Effector memory CD8-positive, alpha-beta T cell (primary cell): ENCODE data around the gene FRMPD1.
"Not testable (repeated sequence)": the region's sequence is repeated elsewhere in the genome, so short reads cannot be mapped to it uniquely, and the experiment has no call there.

Experiments
- ATAC-seq: fragments of 150-1000 bp; cut with Tn5 transposase; replicated peaks from 2 replicates; pipeline ENCODE4 v1.10.0; 2021; ENCODE audit warnings: mild to moderate bottlenecking, moderate library complexity
- DNase-seq, 3 experiments: peaks; one replicate each; pipeline ENCODE4 v3.0.0; 2021
- H3K27ac Mint-ChIP-seq, 2 donors: one replicate each; pipeline ENCODE4 v1.8.0; 2022; ENCODE audit warnings: mild to moderate bottlenecking in 2 of 2, mixed read lengths in 2 of 2, moderate library complexity in 2 of 2
- H3K27me3 Mint-ChIP-seq, 2 donors: one replicate each; pipeline ENCODE4 v1.8.0; 2022; ENCODE audit warnings: mixed read lengths in 2 of 2
- H3K36me3 Mint-ChIP-seq: one replicate; pipeline ENCODE4 v1.8.0; 2022; ENCODE audit warnings: mild to moderate bottlenecking, moderate library complexity, mixed read lengths; ENCODE audit not compliant: insufficient read depth
- H3K4me1 Mint-ChIP-seq, 2 donors: one replicate each; pipeline ENCODE4 v1.8.0; 2022; ENCODE audit warnings: low read depth in 2 of 2, mixed read lengths in 2 of 2
- H3K4me3 Mint-ChIP-seq, 2 donors: one replicate each; pipeline ENCODE4 v1.8.0; 2022; ENCODE audit warnings: mild to moderate bottlenecking in 2 of 2, mixed read lengths in 2 of 2, moderate library complexity in 2 of 2
- H3K9me3 Mint-ChIP-seq, 2 donors: one replicate each; pipeline ENCODE4 v1.8.0; 2022; ENCODE audit warnings: mixed read lengths in 2 of 2

The FRMPD1 gene

DNA sequence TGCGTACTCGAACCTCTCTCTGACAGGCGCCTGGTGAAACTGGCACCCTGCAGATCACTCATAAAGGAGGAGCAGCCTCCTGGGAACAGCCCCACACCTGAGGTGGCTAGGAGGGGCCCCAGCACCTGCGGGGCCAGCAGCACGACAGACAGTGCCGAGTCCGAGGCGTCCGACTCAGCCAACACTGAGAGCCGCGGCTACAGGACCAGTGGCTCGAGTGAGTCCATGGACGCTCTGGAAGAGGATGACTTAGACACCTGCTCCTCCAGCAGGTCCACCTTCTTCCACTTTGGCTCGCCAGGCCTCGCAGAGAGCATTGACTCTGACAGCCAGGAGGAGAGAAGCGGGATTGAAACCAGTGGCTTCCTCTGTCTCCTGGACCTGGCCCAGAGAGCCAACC is 89.4 kb downstream of the FRMPD1 start:
- Mint-ChIP-seq H3K4me3 (no peak overlapping the region), H3K4me1 (no peaks in the 10 kb centered on the region), H3K9me3 (no peaks in the 10 kb centered on the region), H3K27ac (no peak overlapping the region), H3K36me3 (no peaks in the 10 kb centered on the region), H3K27me3 (peaks cover 12 to 17% of the 10 kb centered on the region in 2 donors)
- ATAC-seq: no peak
- no peak for DNase-seq

DNA sequence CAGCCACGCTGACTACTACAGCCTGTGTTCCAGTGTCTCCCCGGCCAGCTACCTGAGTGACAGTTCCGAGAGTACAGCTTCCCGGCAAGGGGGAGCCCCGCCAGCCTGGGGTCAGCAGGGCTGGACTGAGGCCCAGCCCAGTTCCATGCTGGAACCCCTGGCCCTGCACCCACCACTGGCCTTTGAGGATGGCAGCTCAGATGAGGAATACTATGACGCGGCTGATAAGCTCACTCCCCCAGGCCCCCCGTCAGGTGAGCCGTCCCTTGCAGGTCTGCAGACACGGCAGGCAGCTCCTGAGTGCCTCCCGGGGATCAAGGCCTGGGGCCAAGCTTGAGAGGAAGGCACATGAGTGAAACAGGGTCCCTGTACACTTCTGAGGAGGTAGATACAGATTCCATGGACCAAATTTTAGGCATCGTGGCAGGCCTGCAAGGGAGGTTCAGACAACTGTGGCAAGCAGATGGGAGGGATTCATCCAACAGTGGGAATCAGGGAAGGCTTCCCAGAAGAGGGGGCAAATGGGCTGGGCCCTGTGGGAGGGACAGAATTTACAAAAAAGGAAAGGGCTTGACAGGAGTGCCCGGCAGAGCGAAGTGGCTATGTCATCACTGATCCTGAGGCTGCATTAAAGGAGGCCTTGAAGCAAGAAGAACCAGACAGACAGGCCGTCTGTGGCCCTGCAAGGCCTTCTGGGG is 90.0 kb downstream of the FRMPD1 start:
- Mint-ChIP-seq H3K27me3 (peaks cover 6 to 17% of the 10 kb centered on the region in 2 donors), H3K27ac (no peak overlapping the region)
- DNase-seq: no peak

DNA sequence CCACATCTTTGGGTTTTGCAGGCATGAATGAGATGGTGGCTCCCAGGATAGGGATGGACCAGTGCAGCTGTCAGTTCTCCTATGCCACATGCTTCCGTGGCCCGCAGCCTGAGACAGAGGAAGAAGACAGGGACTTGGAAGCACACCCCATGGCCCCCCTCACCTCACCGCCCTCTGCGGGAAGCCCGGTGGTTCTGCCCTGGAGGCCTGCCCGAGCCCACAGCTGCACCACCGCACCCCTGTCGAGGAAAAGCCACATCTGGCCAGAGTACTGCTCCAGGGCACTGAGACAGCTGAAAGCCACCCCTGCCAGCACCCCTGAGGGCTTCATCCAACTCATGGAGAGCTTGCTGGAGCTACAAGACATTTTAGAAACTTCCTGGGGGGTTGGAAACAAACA is 95.2 kb downstream of the FRMPD1 start:
- Mint-ChIP-seq H3K4me3 (no peak overlapping the region), H3K36me3 (peaks cover 3% of the 10 kb centered on the region), H3K27ac (no peak overlapping the region), H3K9me3 (no peaks in the 10 kb centered on the region), H3K27me3 (peaks cover 0 to under 1% of the 10 kb centered on the region in 2 donors), H3K4me1 (peaks cover 0 to under 1% of the 10 kb centered on the region in 2 donors)
- ATAC-seq: no peak
- no peak for DNase-seq

More for the DNA sequence above, 90.0 kb downstream of the FRMPD1 start:
- Mint-ChIP-seq H3K4me1 (no peaks in the 10 kb centered on the region), H3K36me3 (no peaks in the 10 kb centered on the region), H3K9me3 (no peaks in the 10 kb centered on the region), H3K4me3 (no peak overlapping the region)
- no peak for ATAC-seq

DNA sequence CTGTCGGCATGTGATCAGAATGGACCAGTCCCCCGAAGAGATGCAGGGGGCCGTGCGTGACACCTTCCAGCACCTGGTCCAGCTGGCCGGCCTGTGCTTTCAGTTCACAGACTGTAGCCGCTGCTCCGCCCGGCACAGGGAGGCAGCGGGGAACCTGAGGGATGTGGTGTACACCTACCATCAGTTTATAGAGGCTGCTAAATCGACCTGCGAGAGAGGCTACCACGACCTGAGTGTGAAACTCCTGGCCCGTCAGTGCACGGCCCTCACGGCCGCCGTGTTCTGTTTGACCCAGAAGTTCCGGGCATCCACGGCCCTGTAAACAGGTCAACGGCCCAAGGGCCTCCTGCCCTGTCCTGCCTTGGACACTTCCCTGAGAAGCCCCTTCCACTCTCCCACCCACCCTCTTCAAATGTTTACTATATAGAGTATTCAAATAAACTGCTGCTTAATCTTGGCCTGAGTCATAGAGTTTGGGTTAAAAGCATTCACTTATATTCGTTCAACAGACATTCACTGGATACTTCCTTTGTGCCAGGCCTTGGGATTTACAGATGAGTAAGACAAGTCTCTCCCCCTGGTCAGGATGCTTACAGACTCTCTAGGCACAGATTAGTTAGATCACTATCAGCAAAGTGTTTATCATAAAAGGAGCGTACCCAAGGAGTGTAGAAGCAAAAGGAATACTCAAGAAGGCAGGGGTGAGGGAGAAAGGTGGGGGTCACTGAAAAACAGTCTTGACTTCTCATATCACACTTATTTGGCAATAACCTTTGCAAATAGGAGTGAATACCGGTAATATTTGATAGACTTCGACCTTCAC is 95.9 kb downstream of the FRMPD1 start:
- DNase-seq (no peak), ATAC-seq (no peak)
- H3K27me3 Mint-ChIP-seq: no peaks in the 10 kb centered on the region
- peaks cover 0 to 3% of the 10 kb centered on the region in 2 donors for H3K4me1 Mint-ChIP-seq
- no peak overlapping the region for H3K27ac Mint-ChIP-seq
- no peak overlapping the region for H3K4me3 Mint-ChIP-seq
- no peaks in the 10 kb centered on the region for H3K9me3 Mint-ChIP-seq
- H3K36me3 Mint-ChIP-seq: peaks cover 3% of the 10 kb centered on the region

DNA sequence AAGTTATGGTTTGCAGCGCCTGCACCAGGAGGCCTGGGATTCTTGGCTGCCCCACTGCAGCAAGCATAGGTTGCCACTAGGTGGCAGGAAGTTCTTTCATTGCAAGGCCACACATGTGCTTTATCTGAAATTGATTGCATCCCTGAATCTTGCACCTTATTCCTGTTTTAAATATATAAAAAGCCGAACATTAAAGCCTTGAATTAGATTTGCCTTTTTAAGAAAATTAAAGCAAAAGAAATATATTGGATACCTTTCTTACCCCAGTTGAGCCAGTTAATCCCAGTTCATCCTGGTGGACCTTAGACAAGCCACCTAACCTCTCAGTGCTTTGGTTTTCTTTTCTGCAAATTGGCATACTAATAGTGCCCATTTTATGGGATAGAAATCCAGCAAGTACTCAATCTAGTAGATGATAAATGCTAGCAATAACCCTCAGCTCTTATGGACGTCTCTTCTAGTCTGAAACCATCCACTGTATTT is 96.6 kb downstream of the FRMPD1 start:
- H3K9me3 Mint-ChIP-seq: no peaks in the 10 kb centered on the region
- no peak overlapping the region for H3K4me3 Mint-ChIP-seq
- no peak overlapping the region for H3K27ac Mint-ChIP-seq
- DNase-seq (peak; percentile 34 to 55 (median 42)), ATAC-seq (peak; percentile 86)
- peaks cover 0 to 3% of the 10 kb centered on the region in 2 donors for H3K4me1 Mint-ChIP-seq
- H3K27me3 Mint-ChIP-seq: no peaks in the 10 kb centered on the region
- peaks cover 3% of the 10 kb centered on the region for H3K36me3 Mint-ChIP-seq

DNA sequence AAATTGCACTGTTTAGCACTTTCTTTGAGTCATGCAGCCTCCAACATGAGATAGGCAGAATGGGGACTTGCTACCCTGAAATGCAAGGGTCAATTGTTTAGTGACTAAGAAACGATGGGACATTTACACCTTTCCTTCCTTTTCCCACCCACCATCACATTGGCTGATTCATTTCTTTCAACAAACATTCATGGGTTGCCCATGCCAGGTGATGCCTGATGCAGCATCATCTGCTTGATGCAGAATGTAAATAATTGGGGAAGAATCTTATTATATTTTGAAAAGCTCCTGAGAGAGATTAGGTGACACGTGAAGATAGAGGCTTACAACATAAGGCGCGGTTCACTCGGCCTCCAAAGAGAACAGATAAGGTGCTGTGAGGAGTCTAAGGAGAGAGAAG is 98.4 kb downstream of the FRMPD1 start:
- H3K9me3 Mint-ChIP-seq: no peaks in the 10 kb centered on the region
- H3K27me3 Mint-ChIP-seq: no peaks in the 10 kb centered on the region
- no peak overlapping the region for H3K27ac Mint-ChIP-seq
- H3K36me3 Mint-ChIP-seq: peaks cover 3% of the 10 kb centered on the region
- DNase-seq: no peak
- ATAC-seq: no peak
- H3K4me1 Mint-ChIP-seq: peaks cover 4 to 7% of the 10 kb centered on the region in 2 donors
- H3K4me3 Mint-ChIP-seq: no peak overlapping the region

DNA sequence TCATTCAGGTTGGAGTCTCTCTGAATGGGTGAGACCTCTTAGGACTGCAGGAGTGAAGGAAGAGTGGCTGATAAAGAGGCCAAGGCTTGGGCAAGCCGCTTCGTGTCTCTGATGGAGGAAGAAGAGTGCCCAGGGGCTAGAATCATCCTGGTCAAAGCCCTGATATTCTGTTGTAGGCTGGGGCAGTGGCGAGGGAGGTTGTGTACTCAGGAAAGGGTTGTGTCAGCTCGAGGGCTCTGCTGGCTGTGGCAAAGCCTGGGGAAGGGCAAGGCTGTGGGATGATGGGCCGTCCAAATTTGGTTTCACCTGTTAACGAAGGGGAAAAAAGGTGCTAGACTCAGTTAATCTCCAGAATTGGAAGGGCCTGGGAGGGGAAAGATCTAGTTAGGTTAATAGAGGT is 100.4 kb downstream of the FRMPD1 start:
- H3K9me3 Mint-ChIP-seq: no peaks in the 10 kb centered on the region
- H3K27ac Mint-ChIP-seq: peak overlapping the region; percentile 25 to 83
- DNase-seq (no peak), ATAC-seq (no peak)
- H3K4me1 Mint-ChIP-seq: peaks cover 12 to 18% of the 10 kb centered on the region in 2 donors
- H3K4me3 Mint-ChIP-seq: peak overlapping the region; percentile 26 to 32
- H3K36me3 Mint-ChIP-seq: peaks cover 8% of the 10 kb centered on the region
- H3K27me3 Mint-ChIP-seq: no peaks in the 10 kb centered on the region

DNA sequence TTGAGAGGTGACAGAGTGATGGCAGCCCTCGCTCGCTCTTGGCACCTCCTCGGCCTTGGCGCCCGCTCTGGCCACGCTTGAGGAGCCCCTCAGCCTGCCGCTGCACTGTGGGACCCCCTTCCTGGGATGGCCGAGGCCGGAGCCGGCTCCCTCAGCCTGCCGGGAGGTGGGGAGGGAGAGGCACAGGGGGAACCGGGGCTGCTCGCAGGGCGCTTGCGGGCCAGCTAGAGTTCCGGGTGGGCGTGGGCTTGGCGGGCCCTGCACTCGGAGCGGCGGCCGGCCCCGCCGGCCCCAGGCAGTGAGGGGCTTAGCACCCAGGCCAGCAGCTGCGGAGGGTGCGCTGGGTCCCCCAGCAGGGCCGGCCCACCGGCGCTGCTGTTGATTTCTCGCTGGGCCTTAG is 101.0 kb downstream of the FRMPD1 start:
- H3K4me3 Mint-ChIP-seq, DNase-seq, ATAC-seq, H3K36me3 Mint-ChIP-seq, H3K9me3 Mint-ChIP-seq, H3K27me3 Mint-ChIP-seq: not testable (repeated sequence)
- Mint-ChIP-seq H3K27ac (peak overlapping the region in 1 of 2 donors; percentile 83), H3K4me1 (peaks cover 13 to 18% of the 10 kb centered on the region in 2 donors)

DNA sequence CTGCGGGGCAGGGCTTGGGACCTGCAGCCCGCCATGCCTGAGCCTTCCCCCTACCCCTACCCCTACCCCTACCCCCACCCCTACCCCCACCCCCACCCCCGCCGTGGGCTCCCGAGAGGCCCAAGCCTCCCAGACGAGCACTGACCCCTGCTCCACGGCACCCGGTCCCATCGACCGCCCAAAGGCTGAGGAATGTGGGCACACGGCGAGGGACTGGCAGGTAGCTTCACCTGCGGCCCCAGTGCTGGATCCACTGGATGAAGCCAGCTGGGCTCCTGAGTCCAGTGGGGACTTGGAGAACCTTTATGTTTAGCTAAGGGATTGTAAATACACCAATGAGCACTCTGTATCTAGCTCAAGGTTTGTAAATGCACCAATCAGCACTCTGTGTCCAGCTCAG is 101.4 kb downstream of the FRMPD1 start:
- ATAC-seq, H3K4me3 Mint-ChIP-seq, H3K27ac Mint-ChIP-seq, H3K9me3 Mint-ChIP-seq, H3K27me3 Mint-ChIP-seq, DNase-seq: not testable (repeated sequence)
- Mint-ChIP-seq H3K4me1 (peaks cover 15 to 18% of the 10 kb centered on the region in 2 donors), H3K36me3 (peaks cover 12% of the 10 kb centered on the region)

DNA sequence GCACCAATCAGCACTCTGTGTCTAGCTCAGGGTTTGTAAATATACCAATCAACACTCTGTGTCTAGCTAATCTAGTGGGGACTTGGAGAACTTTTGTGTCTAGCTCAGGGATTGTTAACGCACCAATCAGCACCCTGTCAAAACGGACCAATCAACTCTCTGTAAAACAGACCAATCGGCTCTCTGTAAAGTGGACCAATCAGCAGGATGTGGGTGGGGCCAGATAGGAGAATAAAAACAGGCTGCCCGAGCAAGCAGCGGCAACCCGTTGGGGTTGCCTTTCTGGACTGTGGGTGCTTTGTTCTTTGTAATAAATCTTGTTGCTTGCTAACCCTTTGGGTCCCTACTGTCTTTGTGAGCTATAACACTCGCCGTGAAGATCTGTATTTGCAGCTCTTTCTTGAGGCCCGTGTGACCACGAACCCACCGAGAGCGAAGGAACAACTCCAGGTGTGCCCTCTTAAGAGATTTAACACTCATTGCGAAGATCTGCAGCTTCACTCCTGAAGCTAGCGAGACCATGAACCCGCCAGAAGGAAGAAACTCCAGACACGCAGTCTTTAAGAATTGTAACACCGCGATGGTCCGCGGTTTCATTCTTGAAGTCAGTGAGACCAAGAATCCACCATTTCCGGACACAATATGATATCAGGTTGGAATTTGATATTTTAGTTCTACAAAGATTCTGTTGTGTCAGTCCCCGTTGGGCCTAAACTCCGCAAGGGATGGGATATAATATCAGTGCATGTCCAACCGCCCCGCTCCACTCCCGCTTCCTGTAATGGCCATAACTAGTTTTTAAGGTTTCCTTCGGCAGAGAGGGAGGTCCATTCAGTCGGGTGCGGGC is 102.1 kb downstream of the FRMPD1 start:
- peak overlapping the region; percentile 89 to 92 for H3K4me3 Mint-ChIP-seq
- DNase-seq: no peak
- ATAC-seq: no peak

DNA sequence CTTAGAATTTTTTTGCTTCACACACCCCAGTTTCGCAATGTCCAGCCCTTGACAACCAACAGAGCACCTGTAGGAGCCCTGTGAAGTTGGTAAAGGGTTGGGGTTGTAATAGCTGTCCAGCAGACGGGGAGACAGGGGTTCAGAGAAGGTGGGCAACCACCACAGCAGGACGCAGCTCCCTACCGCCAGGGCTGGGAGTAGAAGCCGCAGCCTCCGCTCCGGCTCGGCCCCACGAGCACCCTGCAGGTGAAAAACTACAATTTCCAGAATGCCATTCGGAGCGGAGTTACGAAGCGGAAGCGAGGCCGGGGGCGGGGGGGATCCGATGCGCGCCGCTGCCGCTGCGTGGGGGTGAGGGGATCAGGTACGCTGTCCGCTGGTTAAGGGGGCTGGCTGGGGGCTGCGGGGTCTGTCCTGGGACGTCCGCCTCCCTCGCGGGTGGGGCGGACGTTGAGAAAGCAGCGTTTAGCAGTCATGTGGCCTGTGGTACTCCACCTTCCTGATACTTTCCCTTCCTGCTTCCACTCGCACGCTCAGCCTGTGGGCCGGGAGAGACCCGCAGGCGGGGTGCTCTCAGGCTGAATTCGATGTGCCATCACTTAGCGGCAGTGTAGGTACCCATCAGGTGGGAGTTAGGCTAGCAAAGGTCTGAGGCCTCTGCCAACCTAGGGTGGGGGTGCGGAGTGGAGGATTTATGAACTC is 102.9 kb downstream of the FRMPD1 start, which contains the start of gene TRMT10B:
TRMT10B (plus strand) TSS at position 317 of the 702 bp plus-strand sequence. CDS start 8,127 bp downstream, outside the sequence.
- Mint-ChIP-seq H3K4me1 (peaks cover 19 to 21% of the 10 kb centered on the region in 2 donors), H3K36me3 (peaks cover 12% of the 10 kb centered on the region), H3K4me3 (peak within 1 kb of the TSS; percentile 89 to 92), H3K27ac (peak within 1 kb of the TSS; percentile 94 to 96), H3K9me3 (no peaks in the 10 kb centered on the region), H3K27me3 (no peaks in the 10 kb centered on the region)
- DNase-seq (peak; percentile 48 to 53 (median 53)), ATAC-seq (peak; percentile 94)

More for the DNA sequence above, 102.1 kb downstream of the FRMPD1 start:
- H3K27me3 Mint-ChIP-seq: no peaks in the 10 kb centered on the region
- H3K27ac Mint-ChIP-seq: peak overlapping the region; percentile 94 to 96
- no peaks in the 10 kb centered on the region for H3K9me3 Mint-ChIP-seq
- peaks cover 18 to 21% of the 10 kb centered on the region in 2 donors for H3K4me1 Mint-ChIP-seq
- peaks cover 12% of the 10 kb centered on the region for H3K36me3 Mint-ChIP-seq

DNA sequence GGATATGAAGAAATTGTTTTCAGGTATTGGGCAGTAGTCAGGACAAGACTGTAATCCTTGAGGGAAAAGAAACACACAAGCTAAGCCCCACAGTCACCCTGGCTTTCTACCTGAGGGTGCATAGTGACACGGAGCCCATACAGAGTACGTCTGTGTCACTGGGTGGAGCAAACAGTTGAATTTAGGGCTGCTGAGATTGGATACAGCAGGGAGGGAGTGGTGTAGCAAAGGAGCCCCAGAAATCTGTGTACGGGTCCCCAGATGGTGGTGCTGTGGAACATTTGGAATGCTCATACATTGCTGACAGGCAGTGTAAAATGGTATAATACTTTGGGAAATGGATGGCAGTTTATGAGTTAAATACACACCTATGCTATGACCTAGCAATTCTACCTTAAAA is 108.0 kb downstream of the FRMPD1 start:
- ATAC-seq (no peak), DNase-seq (no peak)
- no peaks in the 10 kb centered on the region for H3K9me3 Mint-ChIP-seq
- peaks cover 14% of the 10 kb centered on the region for H3K36me3 Mint-ChIP-seq
- H3K4me1 Mint-ChIP-seq: peaks cover 21 to 24% of the 10 kb centered on the region in 2 donors
- H3K27me3 Mint-ChIP-seq: no peaks in the 10 kb centered on the region
- no peak overlapping the region for H3K4me3 Mint-ChIP-seq
- H3K27ac Mint-ChIP-seq: peak overlapping the region in 1 of 2 donors; percentile 79
